Kidney glomerular epithelial cell (primary cell): ENCODE data around the gene PNMA6F.

Experiments used
- DNase-seq: peaks from one replicate; lab custom pipeline; 2025; lab: John Stamatoyannopoulos, UW

Gene PNMA6F

DNA sequence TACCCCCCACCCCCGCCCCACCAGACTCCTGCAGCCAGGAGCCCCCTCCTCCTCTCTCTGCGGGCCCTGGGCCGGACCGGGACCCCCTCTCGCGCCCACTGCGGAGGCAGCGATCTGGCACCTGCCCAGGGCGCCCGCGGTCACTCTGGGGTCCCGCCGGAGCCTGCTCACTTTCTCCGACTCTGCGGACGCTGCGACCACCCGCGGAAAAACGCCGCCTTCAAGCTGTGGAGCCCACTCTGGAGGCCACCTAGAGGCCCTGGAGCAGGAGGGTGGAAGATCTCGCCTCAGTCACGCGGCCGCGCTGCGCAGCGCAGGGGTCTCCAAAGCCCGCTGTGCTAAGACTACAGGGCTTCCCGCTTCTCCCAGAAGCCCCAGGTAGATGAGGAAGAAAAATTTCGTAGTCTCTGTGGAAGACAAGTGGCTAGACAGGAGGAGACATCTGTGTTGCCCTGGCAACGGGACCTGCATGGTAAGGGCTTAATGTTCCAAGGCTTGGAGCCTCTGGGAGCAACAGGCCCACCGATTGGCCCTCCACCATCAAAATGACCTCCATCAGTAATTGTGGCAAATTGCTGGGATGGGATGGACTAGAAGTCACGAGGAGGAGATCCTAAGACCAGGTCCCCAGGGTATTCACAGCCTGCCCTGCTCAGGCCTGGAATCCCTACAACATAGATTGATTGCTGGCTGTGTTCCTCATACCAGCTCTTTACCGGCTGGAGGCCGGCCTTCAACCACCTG is at the start of gene PNMA6F:
Gene PNMA6F (minus strand): TSS at position 387 of the 744 bp plus-strand sequence. CDS start 1,093 bp downstream, outside the sequence.
- no peak for DNase-seq

DNA sequence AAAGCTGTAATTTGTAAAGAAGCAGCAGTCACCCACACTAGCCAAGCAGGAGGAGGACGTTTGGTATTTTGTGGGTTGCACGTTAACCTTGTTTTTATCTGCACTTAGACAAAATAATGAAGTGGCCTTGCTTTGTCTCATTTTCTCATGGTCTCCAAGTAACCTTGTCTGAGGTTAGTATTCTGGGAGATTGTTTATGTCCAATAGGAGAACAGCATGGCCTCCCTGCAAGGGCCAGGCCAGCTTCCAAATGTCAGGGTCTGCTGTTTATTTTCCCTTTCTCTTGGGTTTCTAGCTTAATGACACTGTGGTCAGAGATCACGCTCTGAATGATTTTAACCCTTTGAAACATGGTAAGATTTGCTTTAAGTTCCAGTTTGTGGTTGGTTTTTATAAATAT is 49.7 kb upstream of the PNMA6F start:
- DNase-seq: no peak

DNA sequence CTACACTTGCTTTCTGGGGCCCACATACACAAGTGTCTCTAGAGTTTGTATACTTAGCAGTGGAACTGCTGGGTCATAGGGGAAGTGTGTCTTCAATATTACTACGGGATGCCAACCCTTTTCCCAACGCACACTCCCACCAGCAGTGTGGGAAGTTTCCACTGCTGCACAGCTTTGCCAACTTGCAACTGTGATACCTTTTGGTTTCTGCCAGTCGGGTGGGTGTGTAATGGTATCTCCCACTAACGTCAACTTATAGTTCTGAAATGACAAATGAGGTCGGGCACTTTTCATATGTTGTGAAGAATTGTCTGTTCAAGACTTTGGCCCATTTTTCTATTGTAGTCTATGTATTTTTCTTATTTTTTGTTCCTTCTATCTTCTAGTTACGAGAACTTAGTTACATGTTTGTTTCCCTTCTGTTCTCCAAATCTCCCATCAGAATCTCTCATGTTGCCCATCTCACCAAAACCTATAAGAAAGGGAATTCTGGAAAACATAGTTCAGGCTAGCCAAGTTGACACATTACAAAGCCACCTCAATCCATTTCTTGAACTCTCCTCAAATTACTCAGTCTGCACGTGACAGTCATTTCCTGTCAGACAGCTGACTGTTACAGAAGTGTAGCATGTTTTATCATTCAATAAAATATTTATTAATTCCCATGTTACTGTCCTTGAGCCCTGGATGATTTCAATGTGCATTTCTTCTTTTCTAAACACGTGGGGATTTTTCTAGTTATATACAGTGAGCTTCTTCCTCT is 48.9 kb upstream of the PNMA6F start:
- DNase-seq: no peak

DNA sequence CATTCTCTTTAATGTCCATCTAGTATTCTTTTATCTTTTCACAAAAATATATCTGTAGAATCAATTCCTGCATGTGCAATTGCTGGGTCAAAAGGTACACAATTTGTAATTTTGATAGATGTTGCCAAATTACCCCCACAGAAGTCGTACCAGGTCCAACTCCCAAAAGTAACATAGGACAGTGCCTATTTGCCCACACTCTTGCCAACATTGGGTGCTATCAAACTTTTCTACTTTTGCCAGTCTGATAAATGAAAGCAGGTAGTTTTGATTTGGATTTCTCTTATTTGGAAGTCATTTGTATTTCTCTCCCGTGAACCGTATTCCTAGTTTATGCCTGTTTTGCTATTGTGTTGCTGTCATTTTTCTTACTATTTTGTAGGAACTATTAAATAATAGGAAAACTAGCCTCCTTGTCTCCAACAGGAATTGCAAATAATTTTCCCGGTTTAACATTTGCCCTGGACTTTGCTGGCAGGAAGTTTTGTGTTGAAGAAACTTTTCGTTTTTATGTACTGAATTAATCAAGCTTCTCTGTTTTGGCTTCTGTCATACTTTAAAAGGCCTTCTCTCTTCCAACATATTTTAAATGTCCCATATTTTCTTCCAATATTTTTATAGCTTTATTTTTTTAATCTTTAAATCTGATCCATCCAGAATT is 45.4 kb upstream of the PNMA6F start:
- no peak for DNase-seq

DNA sequence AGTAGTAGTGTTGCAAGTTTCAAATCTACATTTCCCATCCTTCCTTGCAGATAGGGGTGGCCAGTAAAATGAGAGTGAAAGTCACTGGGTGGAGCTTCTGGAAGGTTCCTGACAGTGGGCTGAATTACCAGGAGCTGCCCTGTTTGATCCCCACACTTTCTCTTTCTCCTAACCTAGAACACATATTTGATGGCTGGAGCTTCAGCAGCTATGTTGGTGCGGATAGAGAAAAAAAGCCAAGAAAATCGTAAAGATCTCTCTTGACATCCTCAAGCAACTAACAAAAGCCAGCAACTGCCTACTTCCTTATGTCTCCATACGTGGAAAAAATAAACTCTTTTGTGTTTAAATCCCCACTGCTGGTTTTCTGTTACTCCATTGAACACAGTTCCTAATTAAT is 44.6 kb upstream of the PNMA6F start:
- no peak for DNase-seq

- DNase-seq: no peak
These were observed 44.1 kb upstream of the PNMA6F start for GRCh38 chrX:153365670-153366069.

DNA sequence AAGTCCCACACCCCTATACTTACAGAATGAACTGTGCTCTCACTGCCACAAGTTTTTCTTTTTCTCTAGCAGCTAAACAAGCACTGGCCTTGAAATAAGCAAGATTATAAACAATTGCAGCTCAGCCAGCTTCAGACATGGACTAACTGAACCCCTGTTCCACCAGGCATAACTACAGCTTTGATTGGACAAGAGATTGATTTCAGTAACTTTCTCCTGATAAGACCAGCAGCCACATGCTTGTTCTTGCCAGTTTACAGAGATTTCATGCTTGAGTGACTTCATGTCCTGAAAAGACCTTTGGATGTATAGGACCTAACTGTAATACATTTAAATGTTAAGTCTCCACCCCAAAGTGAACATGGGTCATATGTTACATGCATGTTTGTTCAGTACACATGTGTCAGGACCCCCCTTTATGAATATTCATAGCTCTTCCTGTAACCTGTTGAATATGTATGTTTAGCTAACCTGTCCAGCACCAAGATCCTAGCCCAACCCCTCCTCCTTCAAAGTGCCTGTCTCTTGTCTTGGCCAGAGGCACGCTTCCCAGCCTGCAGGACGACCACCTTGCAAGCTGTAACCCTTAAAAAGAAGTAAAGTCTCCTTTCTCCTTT is 40.3 kb upstream of the PNMA6F start:
- no peak for DNase-seq

GRCh38 chrX:153357877-153358276 is 36.3 kb upstream of the PNMA6F start:
- no peak for DNase-seq

DNA sequence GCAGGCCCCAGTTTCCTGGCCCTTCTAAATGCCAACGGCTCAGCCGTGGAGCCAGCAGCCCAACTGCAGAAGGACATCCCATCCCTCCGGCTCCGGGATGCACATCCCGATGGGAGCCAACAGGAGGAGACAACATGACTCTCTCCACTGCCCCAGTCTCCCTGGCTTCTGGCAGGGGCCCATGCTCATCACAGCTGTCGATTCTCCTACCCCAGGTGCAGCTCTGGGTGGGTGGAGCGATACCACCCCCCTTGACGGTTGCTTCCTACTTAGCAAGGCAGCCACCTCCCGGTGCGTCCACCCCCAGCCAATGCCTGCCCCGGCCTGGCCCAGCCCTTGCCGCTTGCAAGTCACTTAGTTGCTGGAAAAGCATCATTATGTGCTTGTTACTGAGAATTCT is 31.8 kb upstream of the PNMA6F start:
- DNase-seq: no peak

GRCh38 chrX:153352858-153353257 is 31.3 kb upstream of the PNMA6F start:
- no peak for DNase-seq

GRCh38 chrX:153351981-153352380 is 30.4 kb upstream of the PNMA6F start:
- no peak for DNase-seq

- DNase-seq: no peak
These were observed 28.4 kb upstream of the PNMA6F start for GRCh38 chrX:153349952-153350351.

- DNase-seq: no peak
These were observed 26.9 kb upstream of the PNMA6F start for GRCh38 chrX:153348421-153348820.

DNA sequence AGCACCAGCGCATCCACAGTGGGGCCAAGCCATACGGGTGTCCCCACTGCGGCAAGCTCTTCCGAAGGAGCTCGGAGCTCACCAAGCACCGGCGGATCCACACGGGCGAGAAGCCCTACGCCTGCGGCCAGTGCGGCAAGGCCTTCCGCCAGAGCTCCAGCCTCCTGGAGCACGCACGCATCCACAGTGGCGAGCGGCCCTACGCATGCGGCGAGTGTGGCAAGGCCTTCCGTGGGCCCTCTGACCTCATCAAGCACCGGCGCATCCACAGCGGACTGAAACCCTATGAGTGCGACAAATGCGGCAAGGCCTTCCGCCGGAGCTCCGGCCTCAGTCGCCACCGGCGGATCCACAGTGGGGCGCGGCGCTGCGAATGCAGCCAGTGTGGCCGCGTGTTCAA is 26.0 kb upstream of the PNMA6F start:
- no peak for DNase-seq

DNA sequence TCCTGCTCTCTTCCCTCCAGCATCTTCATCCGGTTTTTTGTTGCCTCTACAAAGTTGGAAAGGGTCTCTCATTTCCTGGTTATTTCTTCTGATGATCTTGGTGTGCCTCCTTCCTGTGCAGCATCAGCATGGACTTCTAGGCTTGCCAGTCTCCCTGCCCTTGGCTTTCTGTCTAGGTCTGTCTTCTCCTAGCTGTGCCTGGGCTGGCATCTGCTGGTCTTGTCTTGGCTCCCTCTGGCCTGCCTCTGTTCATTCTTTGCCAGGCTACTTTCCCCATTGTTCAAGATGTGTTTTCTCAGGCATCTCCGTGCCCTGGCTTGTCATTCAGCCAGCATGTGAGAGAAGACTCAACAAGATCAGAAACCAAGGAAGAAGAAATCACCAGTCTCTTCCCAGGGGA is 22.1 kb upstream of the PNMA6F start:
- no peak for DNase-seq

DNA sequence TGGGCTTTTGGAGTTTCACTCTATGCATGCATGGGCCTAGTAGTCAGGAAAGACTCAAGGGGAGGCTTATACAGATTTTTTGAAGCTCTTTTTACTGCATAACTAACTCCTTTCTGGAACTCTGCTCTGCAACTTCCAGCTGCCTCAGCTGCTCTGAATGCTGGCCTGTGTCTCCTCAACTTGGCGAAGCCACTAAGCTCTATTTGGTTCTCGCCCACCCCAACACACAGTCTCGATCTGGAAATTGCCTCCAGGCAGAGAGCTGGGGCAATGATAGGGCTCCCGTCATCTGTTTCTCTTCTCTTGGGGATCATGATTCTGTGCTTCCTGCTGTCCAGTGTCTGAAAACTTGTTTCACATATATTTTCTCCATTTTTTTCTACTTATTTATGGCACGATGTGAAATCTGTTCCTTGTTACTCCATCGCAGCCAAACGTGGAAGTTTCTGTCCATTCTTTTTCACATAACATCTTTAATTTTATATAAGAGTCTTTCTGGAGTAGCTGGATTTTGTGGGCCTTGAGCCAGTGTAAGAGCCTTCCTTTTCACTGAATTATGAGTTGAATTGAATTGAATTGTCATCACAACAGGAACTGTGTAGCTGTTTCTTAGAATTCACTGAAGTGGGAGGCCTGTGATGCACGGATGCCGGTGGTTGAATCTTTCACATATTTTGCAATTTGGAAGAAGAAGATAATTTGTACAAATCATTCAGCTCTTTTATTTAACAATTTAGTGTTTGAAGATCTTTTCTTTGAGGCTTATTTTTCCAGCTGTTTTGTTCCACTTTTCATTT is 21.4 kb upstream of the PNMA6F start:
- DNase-seq: no peak

DNA sequence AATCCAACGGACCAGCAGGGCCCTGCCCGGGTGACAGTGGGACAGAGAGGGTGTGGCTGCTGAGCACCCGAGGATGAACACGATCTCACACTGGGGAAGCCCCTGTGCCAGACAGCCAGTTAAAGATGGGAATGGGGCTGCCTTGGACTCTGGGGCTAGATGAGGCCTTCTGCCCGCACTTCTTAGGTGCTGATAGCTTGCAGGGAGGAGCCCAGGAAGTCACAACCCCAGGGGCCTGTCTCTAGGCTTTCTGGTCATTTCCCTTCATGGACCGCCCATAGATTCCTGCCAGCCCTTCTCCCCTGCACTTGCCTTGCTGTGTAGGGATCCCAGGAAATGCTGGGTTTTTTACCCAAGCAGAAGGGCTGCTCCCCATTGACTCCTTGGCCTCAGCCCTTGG is 18.5 kb upstream of the PNMA6F start:
- no peak for DNase-seq

GRCh38 chrX:153339662-153340061 is 18.1 kb upstream of the PNMA6F start:
- no peak for DNase-seq

- DNase-seq: no peak
These were observed 17.3 kb upstream of the PNMA6F start for GRCh38 chrX:153338836-153339235.

- no peak for DNase-seq
These were observed 15.4 kb upstream of the PNMA6F start for GRCh38 chrX:153336988-153337387.

GRCh38 chrX:153336121-153336894 is 14.7 kb upstream of the PNMA6F start:
- no peak for DNase-seq
